Neutrophil (primary cell): ENCODE results near the gene SELENOO.

Source experiments
- H3K27ac ChIP-seq: fragments of 200-600 bp; sonication (generic); 2 replicates; pipeline ENCODE4 v1.5.1; 2016; ENCODE audit warnings: mild to moderate bottlenecking, moderate library complexity
- H3K27me3 ChIP-seq: fragments of 200-600 bp; sonication (generic); 2 replicates; pipeline ENCODE4 v1.6.0; 2016; ENCODE audit warnings: mild to moderate bottlenecking
- H3K36me3 ChIP-seq: fragments of 200-600 bp; sonication (generic); 2 replicates; pipeline ENCODE4 v1.5.1; 2017
- H3K4me1 ChIP-seq, 2 experiments: fragments of 200-600 bp in 1 of 2; sonication (generic) in 1 of 2; 1 replicate in 1 of 2; 2 replicates in 1 of 2; pipeline versions ENCODE4 v1.5.1 to v1.6.1; 2013 to 2016; ENCODE audit warnings: low read depth in 1 of 2, low read length in 1 of 2, mild to moderate bottlenecking in 1 of 2, moderate library complexity in 1 of 2; ENCODE audit not compliant: control insufficient read depth in 1 of 2, insufficient read depth in 1 of 2
- H3K4me3 ChIP-seq, 2 experiments: fragments of 200-600 bp in 1 of 2; sonication (generic) in 1 of 2; 1 replicate in 1 of 2; 2 replicates in 1 of 2; pipeline ENCODE4 v1.5.1; 2013 to 2016; ENCODE audit warnings: low read depth in 1 of 2, low read length in 1 of 2, mild to moderate bottlenecking in 1 of 2, moderate library complexity in 1 of 2
- H3K9me3 ChIP-seq: fragments of 200-600 bp; sonication (generic); 2 replicates; pipeline ENCODE4 v1.5.1; 2016
- TF ChIP-seq, protein P1 (sequence below): fragments of 200-600 bp; sonication (generic); IDR thresholded peaks from 2 replicates; pipeline ENCODE4 v1.5.1; 2016; ENCODE audit warnings: antibody characterized with exemption

The SELENOO gene, protein sequence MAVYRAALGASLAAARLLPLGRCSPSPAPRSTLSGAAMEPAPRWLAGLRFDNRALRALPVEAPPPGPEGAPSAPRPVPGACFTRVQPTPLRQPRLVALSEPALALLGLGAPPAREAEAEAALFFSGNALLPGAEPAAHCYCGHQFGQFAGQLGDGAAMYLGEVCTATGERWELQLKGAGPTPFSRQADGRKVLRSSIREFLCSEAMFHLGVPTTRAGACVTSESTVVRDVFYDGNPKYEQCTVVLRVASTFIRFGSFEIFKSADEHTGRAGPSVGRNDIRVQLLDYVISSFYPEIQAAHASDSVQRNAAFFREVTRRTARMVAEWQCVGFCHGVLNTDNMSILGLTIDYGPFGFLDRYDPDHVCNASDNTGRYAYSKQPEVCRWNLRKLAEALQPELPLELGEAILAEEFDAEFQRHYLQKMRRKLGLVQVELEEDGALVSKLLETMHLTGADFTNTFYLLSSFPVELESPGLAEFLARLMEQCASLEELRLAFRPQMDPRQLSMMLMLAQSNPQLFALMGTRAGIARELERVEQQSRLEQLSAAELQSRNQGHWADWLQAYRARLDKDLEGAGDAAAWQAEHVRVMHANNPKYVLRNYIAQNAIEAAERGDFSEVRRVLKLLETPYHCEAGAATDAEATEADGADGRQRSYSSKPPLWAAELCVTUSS

DNA sequence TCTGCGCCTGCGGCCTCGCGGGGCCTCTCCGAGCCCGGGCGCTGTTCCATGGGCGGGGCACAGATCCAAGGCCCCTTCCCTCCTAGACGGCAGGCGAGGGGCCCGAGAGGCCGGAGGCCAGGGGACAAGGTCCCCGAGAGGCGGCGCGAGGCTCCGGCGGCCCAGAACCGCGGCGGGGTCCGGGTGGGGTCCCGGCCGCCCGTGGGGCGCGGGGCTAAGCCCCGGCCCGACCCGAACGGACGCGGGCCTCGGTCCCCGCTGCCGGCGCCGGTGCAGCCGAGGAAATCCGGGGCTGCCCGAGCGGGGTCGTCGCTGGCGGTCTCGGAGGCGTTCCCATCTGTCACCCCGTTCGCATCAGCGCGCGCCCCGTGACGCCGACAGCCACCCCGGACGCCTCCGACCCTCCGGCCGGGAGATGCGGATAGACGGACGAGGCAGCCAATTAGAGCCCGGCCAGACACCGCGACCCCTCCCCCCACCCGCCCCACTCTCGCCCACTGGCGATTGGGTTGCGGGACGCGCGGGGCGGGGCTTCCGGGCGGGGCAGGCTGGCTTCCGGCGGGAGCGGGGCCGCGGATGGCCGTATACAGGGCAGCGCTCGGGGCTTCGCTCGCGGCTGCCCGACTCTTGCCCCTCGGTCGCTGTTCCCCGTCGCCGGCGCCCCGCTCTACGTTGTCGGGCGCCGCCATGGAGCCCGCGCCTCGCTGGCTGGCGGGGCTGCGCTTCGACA is at the start of gene SELENOO:
Gene SELENOO (plus strand): TSS at position 551 of the 730 bp plus-strand sequence. CDS start 26 bp downstream, at position 577.
- H3K36me3 ChIP-seq, result peaks cover 41% of the 10 kb centered on the region
- peak within 1 kb of the TSS; percentile 79 to 87 for H3K4me3 ChIP-seq
- no peaks in the 10 kb centered on the region for H3K27me3 ChIP-seq
- peak within 1 kb of the TSS; percentile 90 for H3K27ac ChIP-seq
- TF ChIP-seq, protein P1, sequence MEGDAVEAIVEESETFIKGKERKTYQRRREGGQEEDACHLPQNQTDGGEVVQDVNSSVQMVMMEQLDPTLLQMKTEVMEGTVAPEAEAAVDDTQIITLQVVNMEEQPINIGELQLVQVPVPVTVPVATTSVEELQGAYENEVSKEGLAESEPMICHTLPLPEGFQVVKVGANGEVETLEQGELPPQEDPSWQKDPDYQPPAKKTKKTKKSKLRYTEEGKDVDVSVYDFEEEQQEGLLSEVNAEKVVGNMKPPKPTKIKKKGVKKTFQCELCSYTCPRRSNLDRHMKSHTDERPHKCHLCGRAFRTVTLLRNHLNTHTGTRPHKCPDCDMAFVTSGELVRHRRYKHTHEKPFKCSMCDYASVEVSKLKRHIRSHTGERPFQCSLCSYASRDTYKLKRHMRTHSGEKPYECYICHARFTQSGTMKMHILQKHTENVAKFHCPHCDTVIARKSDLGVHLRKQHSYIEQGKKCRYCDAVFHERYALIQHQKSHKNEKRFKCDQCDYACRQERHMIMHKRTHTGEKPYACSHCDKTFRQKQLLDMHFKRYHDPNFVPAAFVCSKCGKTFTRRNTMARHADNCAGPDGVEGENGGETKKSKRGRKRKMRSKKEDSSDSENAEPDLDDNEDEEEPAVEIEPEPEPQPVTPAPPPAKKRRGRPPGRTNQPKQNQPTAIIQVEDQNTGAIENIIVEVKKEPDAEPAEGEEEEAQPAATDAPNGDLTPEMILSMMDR, result peak; percentile 40
- H3K9me3 ChIP-seq, result no peaks in the 10 kb centered on the region
- H3K4me1 ChIP-seq, result peaks cover 44 to 46% of the 10 kb centered on the region in 2 experiments

DNA sequence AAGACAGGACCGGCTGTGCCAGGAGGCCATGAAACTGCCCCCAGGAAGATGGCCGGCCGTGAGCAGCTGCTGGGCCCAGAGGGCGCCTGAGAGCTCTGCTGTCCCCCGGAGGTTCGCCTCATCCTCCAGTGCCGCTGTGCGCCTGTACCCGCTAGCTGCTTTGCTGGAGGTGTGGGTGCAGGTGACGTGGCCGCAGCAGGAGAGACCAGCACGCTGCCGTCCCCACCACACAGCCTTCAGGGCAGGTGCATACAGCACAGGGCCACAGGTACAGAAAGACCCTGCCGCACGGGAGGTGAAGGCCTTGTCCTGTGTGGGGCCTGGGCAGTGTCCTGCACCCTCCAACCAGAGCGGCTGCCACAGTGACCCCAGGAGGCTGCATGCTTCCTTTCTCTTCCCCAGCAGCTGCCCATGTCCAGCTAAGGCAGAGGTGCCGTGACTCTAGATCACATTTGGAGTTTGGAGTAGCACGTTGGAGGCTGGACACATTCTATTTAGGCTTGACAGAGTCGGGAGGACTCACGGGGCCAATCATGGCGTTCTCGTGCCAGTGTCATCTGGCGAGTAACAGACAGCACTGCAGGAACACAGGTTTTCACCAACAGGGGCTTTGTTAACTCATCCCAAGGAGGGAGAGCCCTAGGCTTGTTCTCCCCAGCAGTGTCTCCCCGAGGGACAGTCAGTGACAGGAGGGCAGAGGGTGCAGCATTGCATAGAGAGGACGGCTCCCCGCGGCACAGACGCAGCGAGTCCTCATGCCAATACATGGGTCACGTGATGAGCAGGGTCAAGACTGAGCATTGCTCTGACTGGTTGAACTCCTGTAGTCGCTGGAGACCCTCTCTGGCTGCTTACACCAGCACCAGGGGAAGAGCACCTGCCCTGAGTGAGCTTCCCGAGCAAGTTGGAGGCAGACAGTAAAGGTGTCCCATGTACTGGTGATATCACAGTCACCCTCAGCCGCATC is 49.0 kb upstream of the SELENOO start:
- Histone ChIP-seq H3K27me3 (no peaks in the 10 kb centered on the region), H3K36me3 (no peaks in the 10 kb centered on the region), H3K9me3 (no peaks in the 10 kb centered on the region), H3K4me1 (peaks cover 24 to 26% of the 10 kb centered on the region in 2 experiments), H3K27ac (no peak overlapping the region), H3K4me3 (no peak overlapping the region)
- TF ChIP-seq, protein P1, result no peak

DNA sequence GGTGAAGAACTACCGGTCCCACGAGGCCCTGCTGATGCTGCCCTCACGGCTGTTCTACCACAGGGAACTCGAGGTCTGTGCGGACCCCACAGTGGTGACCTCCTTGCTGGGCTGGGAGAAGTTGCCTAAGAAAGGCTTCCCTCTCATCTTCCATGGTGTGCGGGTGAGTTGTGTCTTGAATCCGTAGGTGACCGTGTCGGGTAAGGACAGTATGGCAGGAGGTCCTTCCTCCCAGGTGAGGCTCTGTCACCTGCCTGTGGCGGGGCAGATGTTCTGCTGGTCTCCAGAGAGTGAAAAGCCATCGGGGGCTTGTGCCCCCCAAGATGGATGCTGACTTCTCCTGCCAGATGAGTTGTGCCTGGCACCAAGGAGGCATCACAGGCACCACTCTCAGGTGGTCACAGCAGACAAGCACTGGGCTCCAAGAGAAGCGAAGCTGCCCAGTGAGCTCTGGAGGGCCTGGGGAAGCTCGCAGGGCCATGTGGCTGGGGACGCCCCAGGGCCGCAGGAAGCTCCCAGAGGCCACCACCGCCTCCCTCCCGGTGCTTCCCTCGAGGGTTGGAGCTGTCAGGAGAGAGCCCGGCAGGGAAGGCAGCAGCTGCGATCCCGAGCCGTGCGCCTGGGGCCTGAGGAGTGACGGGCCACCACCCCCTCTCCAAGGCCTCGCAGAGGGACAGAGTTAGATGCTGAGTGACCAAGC is 47.6 kb upstream of the SELENOO start:
- Histone ChIP-seq H3K4me1 (peaks cover 12 to 14% of the 10 kb centered on the region in 2 experiments), H3K27me3 (peaks cover 6% of the 10 kb centered on the region), H3K9me3 (no peaks in the 10 kb centered on the region), H3K27ac (no peak overlapping the region), H3K36me3 (no peaks in the 10 kb centered on the region), H3K4me3 (no peak overlapping the region)
- TF ChIP-seq, protein P1, result no peak

DNA sequence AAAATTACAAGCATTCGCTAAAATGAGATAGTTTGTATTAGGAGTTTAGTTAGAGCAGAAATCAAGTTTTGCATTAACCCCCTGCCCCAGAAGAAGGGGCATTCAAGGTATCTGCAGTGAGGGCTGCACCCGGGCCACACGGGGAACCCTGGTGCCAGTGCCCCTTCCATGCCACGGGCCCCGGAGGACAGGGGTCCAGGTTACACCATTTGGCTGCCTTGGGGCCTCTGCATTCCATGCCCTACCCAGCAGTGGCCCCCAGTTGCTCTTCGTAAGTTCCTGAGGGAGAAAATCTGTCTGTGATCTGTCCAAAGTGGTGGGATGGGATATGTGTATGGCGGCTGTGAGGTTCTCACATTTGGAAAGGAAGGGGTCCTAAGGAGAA is 47.1 kb upstream of the SELENOO start:
- H3K27ac ChIP-seq, result no peak overlapping the region
- TF ChIP-seq, protein P1, result no peak
- no peaks in the 10 kb centered on the region for H3K9me3 ChIP-seq
- H3K36me3 ChIP-seq, result no peaks in the 10 kb centered on the region
- peaks cover 7 to 9% of the 10 kb centered on the region in 2 experiments for H3K4me1 ChIP-seq
- H3K4me3 ChIP-seq, result no peak overlapping the region
- H3K27me3 ChIP-seq, result peaks cover 11% of the 10 kb centered on the region
